ENCODE measurements around the gene SLFNL1. TPM values are rescaled to one million over a fixed set of nuclear protein-coding genes. Genes with fewer than 3 reads are reported as not detected.

SLFNL1 gene
- total RNA-seq, 1 donor from 2014 or later, result 1.3 TPM

DNA sequence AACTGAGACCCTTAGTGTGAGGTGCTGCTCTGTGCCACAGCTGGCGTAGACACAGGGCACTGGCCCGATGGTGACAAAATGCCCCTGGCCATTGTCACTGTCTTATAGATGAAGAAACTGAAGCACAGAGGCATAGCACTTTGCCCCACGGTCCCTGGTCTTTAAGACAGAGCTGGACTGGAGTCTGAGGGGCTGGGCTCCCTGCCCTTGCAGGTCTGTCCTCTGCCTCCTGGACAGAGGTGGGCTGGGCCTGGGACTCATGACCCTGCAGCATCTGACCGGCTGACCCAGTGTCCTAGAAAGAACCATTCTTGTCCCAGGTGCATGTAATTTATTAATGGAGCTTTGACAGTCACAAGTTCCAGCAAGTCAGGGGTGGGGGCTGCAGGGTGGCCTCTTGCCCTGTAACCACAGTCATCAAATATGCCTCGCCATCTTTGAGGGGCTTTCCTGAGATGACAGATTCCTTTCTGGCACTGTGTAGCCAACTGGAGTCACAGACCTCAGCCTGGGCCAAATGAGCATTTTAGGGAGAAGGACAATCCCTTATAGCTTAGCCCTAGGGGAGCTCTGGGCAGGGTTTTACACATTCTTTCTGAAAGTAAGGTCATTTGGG lies 6.1 kb downstream of the SLFNL1 start:
- Mint-ChIP-seq H3K27ac (no peak overlapping the region), H3K27me3 (ENCODE audit: low read depth) (no peaks in the 10 kb centered on the region), H3K36me3 (peaks cover 14% of the 10 kb centered on the region)

GRCh38 chr1:41014871-41015270 lies 6.7 kb downstream of the SLFNL1 start:
- Mint-ChIP-seq H3K4me1 (no peaks in the 10 kb centered on the region), H3K36me3 (peaks cover 18% of the 10 kb centered on the region), H3K27ac (no peak overlapping the region), H3K9me3 (no peaks in the 10 kb centered on the region), H3K27me3 (ENCODE audit: low read depth) (no peaks in the 10 kb centered on the region), H3K4me3 (no peak overlapping the region)
- TF ChIP-seq, protein P1, sequence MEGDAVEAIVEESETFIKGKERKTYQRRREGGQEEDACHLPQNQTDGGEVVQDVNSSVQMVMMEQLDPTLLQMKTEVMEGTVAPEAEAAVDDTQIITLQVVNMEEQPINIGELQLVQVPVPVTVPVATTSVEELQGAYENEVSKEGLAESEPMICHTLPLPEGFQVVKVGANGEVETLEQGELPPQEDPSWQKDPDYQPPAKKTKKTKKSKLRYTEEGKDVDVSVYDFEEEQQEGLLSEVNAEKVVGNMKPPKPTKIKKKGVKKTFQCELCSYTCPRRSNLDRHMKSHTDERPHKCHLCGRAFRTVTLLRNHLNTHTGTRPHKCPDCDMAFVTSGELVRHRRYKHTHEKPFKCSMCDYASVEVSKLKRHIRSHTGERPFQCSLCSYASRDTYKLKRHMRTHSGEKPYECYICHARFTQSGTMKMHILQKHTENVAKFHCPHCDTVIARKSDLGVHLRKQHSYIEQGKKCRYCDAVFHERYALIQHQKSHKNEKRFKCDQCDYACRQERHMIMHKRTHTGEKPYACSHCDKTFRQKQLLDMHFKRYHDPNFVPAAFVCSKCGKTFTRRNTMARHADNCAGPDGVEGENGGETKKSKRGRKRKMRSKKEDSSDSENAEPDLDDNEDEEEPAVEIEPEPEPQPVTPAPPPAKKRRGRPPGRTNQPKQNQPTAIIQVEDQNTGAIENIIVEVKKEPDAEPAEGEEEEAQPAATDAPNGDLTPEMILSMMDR (IDR thresholded peaks at IDR 0.05; ENCODE audit: unreplicated experiment), result no peak
- no peak for DNase-seq (ENCODE audit: low spot score in 2 of 2, unreplicated experiment in 2 of 2)

More for the DNA sequence above, 6.1 kb downstream of the SLFNL1 start:
- Mint-ChIP-seq H3K9me3 (no peaks in the 10 kb centered on the region), H3K4me3 (no peak overlapping the region), H3K4me1 (no peaks in the 10 kb centered on the region)
- DNase-seq (ENCODE audit: low spot score in 2 of 2, unreplicated experiment in 2 of 2), result no peak
- TF ChIP-seq, protein P1 (IDR thresholded peaks at IDR 0.05; ENCODE audit: unreplicated experiment), result no peak

DNA sequence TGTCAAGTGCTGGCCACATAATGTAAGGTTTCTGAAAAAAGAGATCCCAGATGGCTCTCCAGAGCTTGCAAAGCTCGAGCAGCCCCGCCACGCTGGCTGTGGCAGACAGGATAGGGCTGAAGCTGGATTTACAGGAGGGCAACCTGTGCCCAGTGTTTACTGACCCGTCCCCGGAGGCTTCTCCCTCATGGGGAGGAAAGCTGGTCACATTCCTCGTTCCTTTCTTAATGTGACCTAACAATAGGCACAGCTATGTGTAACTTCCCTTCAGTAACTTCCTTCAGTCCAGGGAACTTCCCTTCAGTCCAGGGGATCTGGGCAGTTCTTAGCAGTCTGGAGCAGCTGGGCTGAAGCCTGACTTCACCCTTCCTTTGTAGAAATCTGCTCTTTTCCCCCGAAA lies 7.7 kb downstream of the SLFNL1 start:
- Mint-ChIP-seq H3K36me3 (peaks cover 24% of the 10 kb centered on the region), H3K27ac (no peak overlapping the region), H3K4me1 (no peaks in the 10 kb centered on the region), H3K9me3 (no peaks in the 10 kb centered on the region), H3K4me3 (no peak overlapping the region), H3K27me3 (ENCODE audit: low read depth) (no peaks in the 10 kb centered on the region)
- DNase-seq (ENCODE audit: low spot score in 2 of 2, unreplicated experiment in 2 of 2), result no peak
- TF ChIP-seq, protein P1 (IDR thresholded peaks at IDR 0.05; ENCODE audit: unreplicated experiment), result no peak

GRCh38 chr1:41013024-41013423 lies 8.5 kb downstream of the SLFNL1 start:
- peaks cover 28% of the 10 kb centered on the region for H3K36me3 Mint-ChIP-seq
- no peak overlapping the region for H3K27ac Mint-ChIP-seq
- no peaks in the 10 kb centered on the region for H3K27me3 Mint-ChIP-seq (ENCODE audit: low read depth)
- H3K4me1 Mint-ChIP-seq, result no peaks in the 10 kb centered on the region
- no peaks in the 10 kb centered on the region for H3K9me3 Mint-ChIP-seq
- DNase-seq (ENCODE audit: low spot score in 2 of 2, unreplicated experiment in 2 of 2), result no peak
- TF ChIP-seq, protein P1 (IDR thresholded peaks at IDR 0.05; ENCODE audit: unreplicated experiment), result no peak
- no peak overlapping the region for H3K4me3 Mint-ChIP-seq

DNA sequence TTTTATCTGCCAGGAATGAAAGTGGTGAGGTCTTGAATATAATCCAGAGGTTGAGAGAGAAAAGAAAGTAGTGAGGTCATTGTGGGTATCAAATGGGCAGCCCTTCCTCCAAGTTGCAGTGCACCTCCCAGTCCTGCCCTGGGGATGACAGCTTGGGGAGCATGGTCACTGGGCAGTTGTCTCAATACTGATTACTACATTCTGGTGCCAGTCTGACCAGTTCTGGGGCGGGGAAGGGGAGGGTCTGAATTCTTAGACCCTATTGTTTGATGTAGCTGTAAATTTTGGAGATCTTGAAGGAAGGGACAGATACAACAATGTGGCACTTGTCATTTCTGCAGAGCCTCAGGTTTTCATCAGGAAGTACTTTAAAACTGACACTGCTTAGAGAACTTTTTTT lies 11.2 kb downstream of the SLFNL1 start:
- H3K27ac Mint-ChIP-seq, result no peak overlapping the region
- H3K4me1 Mint-ChIP-seq, result no peaks in the 10 kb centered on the region
- H3K27me3 Mint-ChIP-seq (ENCODE audit: low read depth), result no peaks in the 10 kb centered on the region
- TF ChIP-seq, protein P1 (IDR thresholded peaks at IDR 0.05; ENCODE audit: unreplicated experiment), result no peak
- H3K9me3 Mint-ChIP-seq, result no peaks in the 10 kb centered on the region
- no peak for DNase-seq (ENCODE audit: low spot score in 2 of 2, unreplicated experiment in 2 of 2)
- peaks cover 48% of the 10 kb centered on the region for H3K36me3 Mint-ChIP-seq
- no peak overlapping the region for H3K4me3 Mint-ChIP-seq

GRCh38 chr1:41009466-41009865 lies 12.1 kb downstream of the SLFNL1 start:
- H3K36me3 Mint-ChIP-seq, result peaks cover 49% of the 10 kb centered on the region
- H3K4me1 Mint-ChIP-seq, result no peaks in the 10 kb centered on the region
- H3K4me3 Mint-ChIP-seq, result no peak overlapping the region
- DNase-seq (ENCODE audit: low spot score in 2 of 2, unreplicated experiment in 2 of 2), result no peak
- H3K27ac Mint-ChIP-seq, result no peak overlapping the region
- no peaks in the 10 kb centered on the region for H3K27me3 Mint-ChIP-seq (ENCODE audit: low read depth)
- TF ChIP-seq, protein P1 (IDR thresholded peaks at IDR 0.05; ENCODE audit: unreplicated experiment), result no peak
- H3K9me3 Mint-ChIP-seq, result no peaks in the 10 kb centered on the region

Data from mesothelial cell of epicardium (in vitro differentiated cells).